KG1 (cell line): ENCODE measurements around the gene PAGR1.
"Not testable (repeated sequence)": the region's sequence is repeated elsewhere in the genome, so short reads cannot be mapped to it uniquely, and the experiment has no call there.

Experiments
- DNase-seq: peaks from one replicate; lab custom pipeline; 2025; lab: John Stamatoyannopoulos, UW

PAGR1 gene

DNA sequence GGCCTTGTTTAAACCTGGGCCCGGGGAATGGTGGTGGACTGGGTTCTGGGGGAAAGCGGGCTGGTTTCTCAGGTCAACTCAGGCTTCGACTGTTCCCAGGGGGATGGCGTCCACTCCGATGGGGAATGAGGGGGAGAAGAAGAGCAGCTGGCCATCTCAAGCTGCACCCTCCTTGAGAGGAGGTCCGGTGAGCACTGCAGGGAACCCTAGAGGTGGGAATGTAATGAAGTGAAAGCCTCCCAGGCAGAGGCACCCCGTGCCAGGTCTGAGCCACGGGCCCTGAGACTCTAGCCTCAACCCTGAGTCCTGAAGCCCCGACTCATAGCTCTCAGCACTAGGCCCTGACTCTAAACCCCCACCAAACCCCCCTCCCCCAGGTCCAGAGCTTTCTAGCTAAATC lies 48.3 kb downstream of the PAGR1 start:
- DNase-seq: no peak

DNA sequence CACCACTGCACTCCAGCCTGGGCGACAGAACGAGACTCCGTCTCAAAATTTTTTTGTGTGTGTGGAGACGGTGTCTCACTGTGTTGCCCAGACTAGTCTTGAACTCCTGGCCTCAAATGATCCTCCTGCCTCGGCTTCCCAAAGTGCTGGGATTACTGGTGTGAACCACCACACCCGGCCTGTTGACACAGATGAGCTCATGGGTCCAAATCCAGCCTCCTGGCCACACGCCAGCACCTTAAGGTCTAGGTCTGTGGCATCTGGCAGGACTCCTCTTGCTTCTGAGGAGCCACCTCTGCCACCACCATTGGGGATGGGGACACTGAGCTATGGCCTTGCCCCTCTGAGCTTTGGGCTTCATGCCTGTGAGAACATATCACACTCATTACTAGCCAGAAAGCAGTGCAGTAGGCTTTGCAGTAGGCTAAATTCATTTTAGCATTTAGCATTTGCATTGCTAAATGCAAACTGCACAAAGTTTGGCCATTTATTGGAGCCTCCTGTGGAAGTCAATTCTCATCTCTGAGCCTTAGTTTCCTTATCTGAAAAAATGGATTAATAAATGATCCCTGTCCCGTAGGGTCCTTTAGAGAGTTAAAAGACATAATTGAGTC lies 52.6 kb downstream of the PAGR1 start:
- no peak for DNase-seq

DNA sequence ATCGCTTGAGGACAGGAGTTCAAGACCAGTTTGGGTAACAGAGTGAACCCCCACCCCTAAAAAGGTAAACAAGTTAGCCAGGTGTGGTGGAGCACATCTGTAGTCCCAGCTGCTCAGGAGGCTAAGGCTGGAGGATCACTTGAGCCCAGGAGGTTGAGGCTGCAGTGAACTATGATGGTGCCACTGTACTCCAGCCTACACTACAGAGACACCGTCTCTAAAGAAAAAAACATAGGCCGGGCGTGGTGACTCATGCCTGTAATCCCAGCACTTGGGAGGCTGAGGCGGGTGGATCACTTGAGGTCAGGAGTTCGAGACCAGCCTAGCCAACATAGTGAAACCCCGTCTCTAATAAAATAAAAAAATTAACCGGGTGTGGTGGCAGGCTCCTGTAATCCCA lies 53.1 kb downstream of the PAGR1 start:
- not testable (repeated sequence) for DNase-seq
